Activated naive CD4-positive, alpha-beta T cell treated with anti-CD3 and anti-CD28 coated beads, Interleukin-2, amount 50 U/mL, for 72 hours (primary cell): ENCODE measurements around the gene TLN1. TPM values are rescaled to one million over a fixed set of nuclear protein-coding genes. Genes with fewer than 3 reads are reported as not detected.

Experiments used
- ATAC-seq, 2 donors: fragments of 150-1000 bp; cut with Tn5 transposase; 2 replicates each; pipeline ENCODE4 v1.10.0; 2021; ENCODE audit warnings: mild to moderate bottlenecking in 2 of 2, moderate library complexity in 2 of 2
- DNase-seq, 2 donors: peaks; one replicate each; pipeline ENCODE4 v3.0.0; 2021 to 2022; ENCODE audit warnings: low spot score in 2 of 2
- H3K27ac Mint-ChIP-seq, 2 donors: one replicate each; pipeline ENCODE4 v1.8.0; 2022; ENCODE audit warnings: mild to moderate bottlenecking in 2 of 2, mixed read lengths in 2 of 2
- H3K36me3 Mint-ChIP-seq, 2 donors: one replicate each; pipeline ENCODE4 v1.8.0; 2022; ENCODE audit warnings: mixed read lengths in 2 of 2
- H3K9me3 Mint-ChIP-seq, 2 donors: one replicate each; pipeline ENCODE4 v1.8.0; 2022; ENCODE audit warnings: mixed read lengths in 2 of 2
- total RNA-seq, 2 donors: library from RNA; stranded (reverse); gene quantifications; one replicate each; pipeline ENCODE4 v1.2.3, GENCODE V29; 2022

Gene TLN1
- total RNA-seq, 2 donors from 2014 or later: 234 to 334 TPM

GRCh38 chr9:35741740-35742139 lies 9.7 kb upstream of the TLN1 start:
- peaks cover 0 to 6% of the 10 kb centered on the region in 2 donors for H3K36me3 Mint-ChIP-seq
- DNase-seq (no peak), ATAC-seq (peak; percentile 47 to 65)
- peak overlapping the region; percentile 9 to 10 for H3K27ac Mint-ChIP-seq
- no peaks in the 10 kb centered on the region for H3K9me3 Mint-ChIP-seq

GRCh38 chr9:35740243-35740642 lies 8.2 kb upstream of the TLN1 start:
- DNase-seq (no peak), ATAC-seq (no peak)
- H3K27ac Mint-ChIP-seq: no peak overlapping the region

GRCh38 chr9:35738924-35739323 lies 6.9 kb upstream of the TLN1 start:
- H3K36me3 Mint-ChIP-seq: peaks cover 0 to 10% of the 10 kb centered on the region in 2 donors
- H3K9me3 Mint-ChIP-seq: no peaks in the 10 kb centered on the region
- ATAC-seq: no peak
- no peak for DNase-seq
- peak overlapping the region; percentile 25 to 59 for H3K27ac Mint-ChIP-seq

More at GRCh38 chr9:35740243-35740642, 8.2 kb upstream of the TLN1 start:
- Mint-ChIP-seq H3K9me3 (no peaks in the 10 kb centered on the region), H3K36me3 (peaks cover 0 to 5% of the 10 kb centered on the region in 2 donors)

DNA sequence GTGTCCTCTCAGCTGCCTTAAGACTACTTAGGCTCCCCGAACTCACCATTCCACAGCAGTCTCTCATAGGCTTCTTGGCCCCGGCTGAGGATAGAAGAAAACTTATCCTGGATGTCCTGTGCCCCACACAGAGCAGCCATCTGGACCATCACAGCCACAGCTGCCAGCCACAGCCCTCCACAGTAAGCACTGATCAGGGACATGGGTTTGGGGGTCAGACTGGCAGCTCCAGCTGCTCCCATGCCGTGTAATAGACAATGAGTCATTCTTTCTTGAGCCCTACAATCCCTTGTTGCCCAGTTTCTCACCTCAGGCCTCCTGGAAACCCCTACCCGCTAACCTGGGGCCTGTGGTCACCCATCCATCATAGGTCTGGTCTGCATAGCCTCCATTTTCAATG lies 6.2 kb upstream of the TLN1 start:
- DNase-seq (no peak), ATAC-seq (no peak)
- H3K9me3 Mint-ChIP-seq: no peaks in the 10 kb centered on the region
- H3K27ac Mint-ChIP-seq: peak overlapping the region in 1 of 2 donors; percentile 59
- H3K36me3 Mint-ChIP-seq: peaks cover 2 to 12% of the 10 kb centered on the region in 2 donors

- Mint-ChIP-seq H3K36me3 (peaks cover 8 to 19% of the 10 kb centered on the region in 2 donors), H3K9me3 (no peaks in the 10 kb centered on the region), H3K27ac (no peak overlapping the region)
- DNase-seq: no peak
- no peak for ATAC-seq
Measured at GRCh38 chr9:35737143-35737542, 5.1 kb upstream of the TLN1 start.

DNA sequence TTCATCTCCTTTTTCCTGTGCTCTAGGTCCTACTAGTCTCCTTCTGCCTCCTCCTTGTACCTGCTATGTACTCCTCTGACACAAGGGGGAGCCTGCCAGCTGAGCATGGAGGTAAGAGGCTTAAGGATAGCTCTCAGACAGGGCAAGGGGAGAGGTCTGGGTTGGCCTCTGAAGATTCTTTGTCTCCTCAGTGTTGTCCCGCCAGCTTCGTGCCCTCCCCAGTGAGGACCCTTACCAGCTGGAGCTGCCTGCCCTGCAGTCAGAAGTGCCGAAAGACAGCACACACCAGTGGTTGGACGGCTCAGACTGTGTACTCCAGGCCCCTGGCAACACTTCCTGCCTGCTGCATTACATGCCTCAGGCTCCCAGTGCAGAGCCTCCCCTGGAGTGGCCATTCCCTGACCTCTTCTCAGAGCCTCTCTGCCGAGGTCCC lies 4.2 kb upstream of the TLN1 start:
- peaks cover 13 to 25% of the 10 kb centered on the region in 2 donors for H3K36me3 Mint-ChIP-seq
- H3K9me3 Mint-ChIP-seq: no peaks in the 10 kb centered on the region
- peak in 1 of 2 donors; percentile 70 for DNase-seq
- H3K27ac Mint-ChIP-seq: no peak overlapping the region
- ATAC-seq: no peak

DNA sequence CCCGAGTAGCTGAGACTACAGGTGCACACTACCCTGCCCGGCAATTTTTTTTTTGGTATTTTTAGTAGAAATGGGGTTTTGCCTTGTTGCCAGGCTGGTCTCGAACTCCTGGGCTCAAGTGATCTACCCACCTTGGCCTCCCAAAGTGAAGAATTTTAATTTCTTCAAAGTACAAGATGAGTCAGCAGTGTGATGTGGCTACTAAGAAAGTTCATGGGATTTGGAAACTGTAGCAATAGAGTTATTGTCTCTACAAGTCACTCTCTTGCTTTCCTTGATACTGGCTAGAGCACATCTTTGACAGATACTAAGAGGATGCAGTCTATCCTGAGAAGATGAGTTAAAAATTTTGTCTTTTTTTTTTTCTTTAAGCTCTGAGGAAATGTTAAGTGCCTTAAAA lies 2.1 kb upstream of the TLN1 start:
- ATAC-seq (no peak), DNase-seq (no peak)
- H3K36me3 Mint-ChIP-seq: peaks cover 14 to 33% of the 10 kb centered on the region in 2 donors
- peak overlapping the region in 1 of 2 donors; percentile 50 for H3K27ac Mint-ChIP-seq
- no peaks in the 10 kb centered on the region for H3K9me3 Mint-ChIP-seq

GRCh38 chr9:35732800-35733541 lies 976 bp upstream of the TLN1 start:
- ATAC-seq (peak; percentile 15 to 34), DNase-seq (peak in 1 of 2 donors; percentile 33)
- H3K27ac Mint-ChIP-seq: peak overlapping the region in 1 of 2 donors; percentile 95
- H3K36me3 Mint-ChIP-seq: peaks cover 14 to 33% of the 10 kb centered on the region in 2 donors
- H3K9me3 Mint-ChIP-seq: no peaks in the 10 kb centered on the region

- H3K36me3 Mint-ChIP-seq: peaks cover 14 to 38% of the 10 kb centered on the region in 2 donors
- H3K27ac Mint-ChIP-seq: peak overlapping the region in 1 of 2 donors; percentile 94
- H3K9me3 Mint-ChIP-seq: no peaks in the 10 kb centered on the region
- DNase-seq (no peak), ATAC-seq (no peak)
Measured at GRCh38 chr9:35731415-35732184, 395 bp downstream of the TLN1 start.

GRCh38 chr9:35730486-35730854 lies 1.5 kb downstream of the TLN1 start:
- no peak for ATAC-seq
- Mint-ChIP-seq H3K9me3 (no peaks in the 10 kb centered on the region), H3K36me3 (peaks cover 14 to 39% of the 10 kb centered on the region in 2 donors), H3K27ac (peak overlapping the region in 1 of 2 donors; percentile 48)
- DNase-seq: no peak

DNA sequence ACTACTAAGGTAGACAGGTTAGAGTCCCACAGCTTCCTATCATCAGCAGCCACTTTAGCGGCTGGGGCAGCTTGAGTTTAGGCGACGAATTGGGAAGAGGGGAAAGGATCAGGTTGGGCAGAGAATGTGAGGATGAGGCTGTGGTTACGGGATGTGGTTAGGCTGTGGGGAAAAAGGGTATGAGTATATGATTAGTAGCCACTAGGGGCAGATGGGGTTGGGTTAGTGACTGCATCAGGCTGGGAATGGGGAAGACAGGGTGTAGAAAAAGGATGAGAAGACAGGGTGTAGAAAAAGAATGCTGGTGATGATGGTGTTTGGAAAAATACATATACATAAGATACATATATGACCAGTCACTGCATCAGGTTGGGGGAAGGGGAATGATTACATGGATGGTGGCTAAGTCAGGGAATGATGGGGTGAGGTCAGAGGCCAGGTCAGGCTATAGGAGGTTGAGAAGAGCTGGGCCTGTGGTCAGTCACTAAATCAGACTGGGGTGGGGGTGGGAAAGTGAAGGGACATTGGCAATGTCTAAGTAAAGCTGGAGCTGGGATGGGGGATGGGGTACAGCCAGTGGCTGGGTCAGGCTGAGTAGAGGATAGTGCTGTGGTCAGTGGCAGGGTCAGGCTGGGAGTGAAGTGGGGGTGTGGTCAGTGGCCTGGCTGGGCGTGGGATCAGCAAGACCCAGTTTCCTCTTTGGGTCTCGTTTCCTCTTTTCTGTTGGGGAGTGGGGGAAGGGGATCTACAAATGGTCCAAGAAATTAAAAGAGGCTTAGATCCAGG lies 2.1 kb downstream of the TLN1 start:
- H3K36me3 Mint-ChIP-seq: peaks cover 16 to 34% of the 10 kb centered on the region in 2 donors
- H3K9me3 Mint-ChIP-seq: no peaks in the 10 kb centered on the region
- DNase-seq: peak; percentile 35 to 68
- peak in 1 of 2 donors; percentile 8 for ATAC-seq
- no peak overlapping the region for H3K27ac Mint-ChIP-seq

GRCh38 chr9:35729101-35729500 lies 2.9 kb downstream of the TLN1 start:
- peaks cover 23 to 38% of the 10 kb centered on the region in 2 donors for H3K36me3 Mint-ChIP-seq
- no peak for DNase-seq
- ATAC-seq: no peak
- H3K27ac Mint-ChIP-seq: no peak overlapping the region
- no peaks in the 10 kb centered on the region for H3K9me3 Mint-ChIP-seq

GRCh38 chr9:35728041-35728971 lies 3.7 kb downstream of the TLN1 start:
- Mint-ChIP-seq H3K9me3 (no peaks in the 10 kb centered on the region), H3K27ac (no peak overlapping the region), H3K36me3 (peaks cover 22 to 38% of the 10 kb centered on the region in 2 donors)
- peak; percentile 40 to 86 for DNase-seq
- peak; percentile 12 to 45 for ATAC-seq

DNA sequence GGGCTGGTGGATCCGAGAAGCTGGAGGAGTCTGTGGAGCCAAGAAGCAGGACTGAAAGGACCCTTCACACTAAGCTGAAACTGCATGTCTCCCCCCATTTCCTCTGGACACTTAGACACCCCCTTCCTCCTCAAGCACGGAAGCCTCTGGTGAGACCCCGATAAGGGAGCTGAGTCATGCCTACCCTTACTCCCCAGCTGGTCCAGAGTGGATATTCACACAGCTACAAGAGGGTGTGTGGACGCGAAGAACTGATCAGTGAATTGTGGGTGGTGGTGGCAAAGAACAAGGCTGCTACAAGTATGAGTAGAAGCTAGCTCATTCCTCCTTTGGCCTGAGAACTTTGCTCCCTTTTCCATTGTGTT lies 4.3 kb downstream of the TLN1 start:
- DNase-seq (no peak), ATAC-seq (no peak)
- H3K36me3 Mint-ChIP-seq: peaks cover 18 to 31% of the 10 kb centered on the region in 2 donors
- H3K27ac Mint-ChIP-seq: no peak overlapping the region
- no peaks in the 10 kb centered on the region for H3K9me3 Mint-ChIP-seq

- Mint-ChIP-seq H3K9me3 (no peaks in the 10 kb centered on the region), H3K36me3 (peaks cover 25 to 32% of the 10 kb centered on the region in 2 donors), H3K27ac (peak overlapping the region in 1 of 2 donors; percentile 57)
- DNase-seq (no peak), ATAC-seq (no peak)
Measured at GRCh38 chr9:35726931-35727330, 5.1 kb downstream of the TLN1 start.

DNA sequence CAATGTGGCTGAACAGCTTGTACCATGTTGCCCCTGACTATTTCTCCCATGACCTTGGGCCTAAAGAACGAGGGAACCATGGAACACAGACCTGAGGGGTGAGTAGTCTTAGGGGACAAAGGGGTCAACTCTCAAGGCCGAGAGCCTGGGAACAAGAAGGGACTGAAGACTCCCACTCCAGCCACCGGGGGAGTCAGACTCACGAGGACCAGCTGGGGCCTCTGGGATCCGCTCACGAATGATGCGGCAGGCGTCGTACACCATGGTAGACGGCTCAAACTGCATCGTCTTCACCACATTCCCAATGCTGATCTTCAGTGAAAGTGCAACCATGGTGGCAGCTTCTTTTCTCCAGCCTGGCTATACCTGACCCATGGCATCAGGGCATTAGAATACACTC lies 6.6 kb downstream of the TLN1 start:
- Mint-ChIP-seq H3K36me3 (peaks cover 25 to 28% of the 10 kb centered on the region in 2 donors), H3K27ac (no peak overlapping the region), H3K9me3 (no peaks in the 10 kb centered on the region)
- ATAC-seq: no peak
- no peak for DNase-seq
